Upper lobe of right lung (tissue), 1 donor: ENCODE results near the gene GASK1A. TPM values are rescaled to one million over a fixed set of nuclear protein-coding genes. Genes with fewer than 3 reads are reported as not detected.

ENCODE experiments used
- ATAC-seq: fragments of 200-7000 bp; cut with Tn5 transposase; one replicate; pipeline ENCODE4 v1.9.1; 2020; ENCODE audit warnings: mild to moderate bottlenecking, moderate library complexity
- DNase-seq: peaks from one replicate; pipeline ENCODE4 v3.0.0-alpha.2; 2020
- H3K27ac ChIP-seq: fragments of 200-600 bp; one replicate; pipeline ENCODE4 v1.8.0; 2022
- H3K27me3 ChIP-seq: fragments of 200-600 bp; one replicate; pipeline ENCODE4 v1.8.0; 2022; ENCODE audit warnings: mild to moderate bottlenecking
- H3K36me3 ChIP-seq: fragments of 200-600 bp; one replicate; pipeline ENCODE4 v1.8.0; 2022
- H3K4me1 ChIP-seq: fragments of 200-600 bp; one replicate; pipeline ENCODE4 v1.8.0; 2022
- H3K4me3 ChIP-seq: fragments of 200-600 bp; one replicate; pipeline ENCODE4 v1.8.0; 2022; ENCODE audit warnings: mild to moderate bottlenecking
- H3K9me3 ChIP-seq: fragments of 200-600 bp; one replicate; pipeline ENCODE4 v1.8.0; 2022
- CTCF ChIP-seq: fragments of 200-600 bp; IDR thresholded peaks from one replicate; pipeline ENCODE4 v1.8.0; 2022; ENCODE audit warnings: antibody characterized with exemption
- intact Hi-C: fragments of 100-400 bp; cut with DNase I; formaldehyde crosslinking; loops from one replicate; pipeline ENCODE4 v1.11.0; 2022
- total RNA-seq: library from RNA; stranded (reverse); fragmentation: NEBNext Ultra II Directional; extraction: Animal tissue kit (Norgen Biotek cat#: 25700); gene quantifications from one replicate; pipeline ENCODE4 v1.2.1, GENCODE V29; 2021
- donor health status: DM: no; HTN: yes; CAD: no; lungs with severe emphysema.

The GASK1A gene
- total RNA-seq, 1 donor from 2014 or later: 3.9 TPM

GRCh38 chr3:43048470-43048869 is 69.4 kb downstream of the GASK1A start:
- DNase-seq (no peak), ATAC-seq (no peak)
- H3K27ac ChIP-seq: no peak overlapping the region
- no peaks in the 10 kb centered on the region for H3K27me3 ChIP-seq
- intact Hi-C loops: no loop called here
- no peaks in the 10 kb centered on the region for H3K36me3 ChIP-seq
- no peak overlapping the region for H3K4me3 ChIP-seq
- peaks cover 18% of the 10 kb centered on the region for H3K9me3 ChIP-seq
- H3K4me1 ChIP-seq: no peaks in the 10 kb centered on the region
- no peak for TF ChIP-seq CTCF

- TF ChIP-seq CTCF: no peak
- no peaks in the 10 kb centered on the region for H3K36me3 ChIP-seq
These were observed 74.2 kb downstream of the GASK1A start for GRCh38 chr3:43053291-43053690.

GRCh38 chr3:43054754-43055153 is 75.6 kb downstream of the GASK1A start:
- no peaks in the 10 kb centered on the region for H3K4me1 ChIP-seq
- ATAC-seq (no peak), DNase-seq (no peak)
- intact Hi-C loops: no loop called here
- no peaks in the 10 kb centered on the region for H3K27me3 ChIP-seq
- no peak overlapping the region for H3K4me3 ChIP-seq
- no peak overlapping the region for H3K27ac ChIP-seq
- no peaks in the 10 kb centered on the region for H3K36me3 ChIP-seq
- H3K9me3 ChIP-seq: peaks cover under 1% of the 10 kb centered on the region
- TF ChIP-seq CTCF: no peak

More at GRCh38 chr3:43053291-43053690, 74.2 kb downstream of the GASK1A start:
- Histone ChIP-seq H3K27me3 (no peaks in the 10 kb centered on the region), H3K4me3 (no peak overlapping the region), H3K4me1 (no peaks in the 10 kb centered on the region), H3K9me3 (peaks cover 10% of the 10 kb centered on the region), H3K27ac (no peak overlapping the region)
- ATAC-seq (no peak), DNase-seq (no peak)
- intact Hi-C loops: no loop called here

- no peak overlapping the region for H3K4me3 ChIP-seq
- DNase-seq (no peak), ATAC-seq (no peak)
- no peaks in the 10 kb centered on the region for H3K27me3 ChIP-seq
- H3K9me3 ChIP-seq: no peaks in the 10 kb centered on the region
- H3K4me1 ChIP-seq: no peaks in the 10 kb centered on the region
- no peaks in the 10 kb centered on the region for H3K36me3 ChIP-seq
- no peak for TF ChIP-seq CTCF
- intact Hi-C loops: no loop called here
- H3K27ac ChIP-seq: no peak overlapping the region
These were observed 76.3 kb downstream of the GASK1A start for GRCh38 chr3:43055393-43055792.

GRCh38 chr3:43055806-43056770 is 77.0 kb downstream of the GASK1A start:
- Histone ChIP-seq H3K27me3 (no peaks in the 10 kb centered on the region), H3K4me1 (no peaks in the 10 kb centered on the region), H3K9me3 (no peaks in the 10 kb centered on the region), H3K4me3 (no peak overlapping the region), H3K27ac (no peak overlapping the region), H3K36me3 (no peaks in the 10 kb centered on the region)
- intact Hi-C loops: no loop called here
- no peak for TF ChIP-seq CTCF
- ATAC-seq (no peak), DNase-seq (no peak)
